Measurements from ENCODE around the gene CDH8.

The CDH8 gene

DNA sequence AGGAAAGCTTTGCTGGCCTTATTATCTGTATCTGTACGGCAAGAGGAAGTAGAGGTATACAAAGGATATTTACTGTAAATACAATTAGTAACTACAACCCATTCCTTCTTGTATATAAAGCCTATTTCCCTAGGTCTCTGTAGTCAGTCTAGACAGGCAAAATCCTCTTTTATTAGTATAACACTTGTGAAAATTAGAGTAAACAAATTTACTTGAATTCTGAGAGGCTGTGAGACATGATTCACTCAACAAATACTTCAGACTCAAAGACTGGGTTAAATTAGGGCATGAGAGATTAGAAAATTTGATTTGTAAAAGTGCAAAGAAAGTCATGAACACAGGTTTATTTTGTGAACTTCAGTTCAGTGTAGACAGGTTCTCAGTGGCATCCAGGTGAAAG is 30.9 kb upstream of the CDH8 start:
- ChIA-PET CTCF (no interaction called here), POLR2A (no interaction called here)
- DNase-seq (ENCODE audit: extremely low spot score), result no peak
- TF ChIP-seq, protein P1, sequence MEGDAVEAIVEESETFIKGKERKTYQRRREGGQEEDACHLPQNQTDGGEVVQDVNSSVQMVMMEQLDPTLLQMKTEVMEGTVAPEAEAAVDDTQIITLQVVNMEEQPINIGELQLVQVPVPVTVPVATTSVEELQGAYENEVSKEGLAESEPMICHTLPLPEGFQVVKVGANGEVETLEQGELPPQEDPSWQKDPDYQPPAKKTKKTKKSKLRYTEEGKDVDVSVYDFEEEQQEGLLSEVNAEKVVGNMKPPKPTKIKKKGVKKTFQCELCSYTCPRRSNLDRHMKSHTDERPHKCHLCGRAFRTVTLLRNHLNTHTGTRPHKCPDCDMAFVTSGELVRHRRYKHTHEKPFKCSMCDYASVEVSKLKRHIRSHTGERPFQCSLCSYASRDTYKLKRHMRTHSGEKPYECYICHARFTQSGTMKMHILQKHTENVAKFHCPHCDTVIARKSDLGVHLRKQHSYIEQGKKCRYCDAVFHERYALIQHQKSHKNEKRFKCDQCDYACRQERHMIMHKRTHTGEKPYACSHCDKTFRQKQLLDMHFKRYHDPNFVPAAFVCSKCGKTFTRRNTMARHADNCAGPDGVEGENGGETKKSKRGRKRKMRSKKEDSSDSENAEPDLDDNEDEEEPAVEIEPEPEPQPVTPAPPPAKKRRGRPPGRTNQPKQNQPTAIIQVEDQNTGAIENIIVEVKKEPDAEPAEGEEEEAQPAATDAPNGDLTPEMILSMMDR (IDR thresholded peaks at IDR 0.05; ENCODE audit: control extremely low read depth, extremely low read depth, low read depth, missing control alignments), result no peak

DNA sequence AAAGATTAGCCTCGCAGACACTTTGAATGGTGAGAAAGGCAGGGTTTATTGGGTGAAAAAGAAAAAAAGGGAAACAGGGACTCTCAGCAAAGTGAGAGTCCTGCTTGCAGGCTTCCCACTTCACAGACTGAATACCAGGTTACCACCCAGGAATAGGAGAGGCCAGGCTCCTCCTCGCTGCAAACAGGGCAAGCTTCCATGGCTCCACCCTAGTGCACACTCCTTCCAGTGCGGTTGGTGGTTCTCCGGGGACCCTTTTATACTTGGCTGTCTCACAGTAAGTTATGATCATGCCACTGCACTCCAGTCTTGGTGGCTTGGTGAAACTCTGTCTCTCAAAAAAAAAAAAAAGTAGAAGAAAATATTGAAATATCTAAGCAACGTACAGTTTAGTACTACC is 30.5 kb upstream of the CDH8 start:
- TF ChIP-seq, protein P1 (IDR thresholded peaks at IDR 0.05; ENCODE audit: control extremely low read depth, extremely low read depth, low read depth, missing control alignments), result no peak
- ChIA-PET CTCF (no interaction called here), POLR2A (no interaction called here)
- no peak for DNase-seq (ENCODE audit: extremely low spot score)

DNA sequence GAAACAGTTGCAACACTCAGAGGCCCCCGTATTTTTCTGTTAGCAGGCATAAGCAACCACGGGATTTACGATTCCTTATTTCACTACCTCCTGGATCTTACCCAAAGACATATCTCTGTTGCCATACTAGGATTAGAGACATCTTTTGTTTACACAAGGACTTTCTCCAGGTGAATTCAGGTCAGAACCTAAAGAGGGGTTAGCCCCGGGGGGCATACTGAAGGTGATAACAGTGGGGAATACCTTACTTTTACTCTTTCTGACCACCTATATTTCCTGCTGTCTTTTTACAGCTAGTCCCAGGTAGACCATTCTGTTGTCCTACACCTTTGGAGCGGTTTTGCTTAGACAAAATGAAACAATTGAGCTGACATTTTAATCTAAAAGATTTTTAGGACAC is 27.9 kb upstream of the CDH8 start:
- TF ChIP-seq, protein P1 (IDR thresholded peaks at IDR 0.05; ENCODE audit: control extremely low read depth, extremely low read depth, low read depth, missing control alignments), result no peak
- POLR2A ChIA-PET, result no interaction called here
- DNase-seq (ENCODE audit: extremely low spot score), result no peak
- CTCF ChIA-PET, result interaction anchor here (1.3 kb wide), 1 partner anchor 13 kb away, joined by 3 read pairs; no protein-coding TSS in a partner anchor

DNA sequence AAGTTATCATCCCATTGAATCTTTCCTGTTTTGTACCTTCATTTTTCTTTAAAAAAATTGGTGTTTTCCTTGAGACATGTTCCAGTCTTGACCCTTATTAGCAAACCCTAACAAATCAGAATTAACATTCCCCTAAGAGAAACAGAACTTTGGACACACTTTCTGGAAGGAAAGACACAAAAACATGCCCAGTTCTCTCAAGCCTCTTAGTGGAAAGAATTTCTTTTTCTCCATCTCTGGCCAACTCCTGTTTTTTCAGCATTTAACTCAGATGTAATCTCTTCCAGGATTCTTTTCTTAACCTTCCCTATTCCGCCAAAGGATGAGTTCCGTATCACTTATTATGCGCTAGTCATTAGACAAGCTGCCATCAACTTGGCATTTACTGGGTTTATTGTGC is 23.9 kb upstream of the CDH8 start:
- POLR2A ChIA-PET, result no interaction called here
- no peak for DNase-seq (ENCODE audit: extremely low spot score)
- CTCF ChIA-PET, result no interaction called here

DNA sequence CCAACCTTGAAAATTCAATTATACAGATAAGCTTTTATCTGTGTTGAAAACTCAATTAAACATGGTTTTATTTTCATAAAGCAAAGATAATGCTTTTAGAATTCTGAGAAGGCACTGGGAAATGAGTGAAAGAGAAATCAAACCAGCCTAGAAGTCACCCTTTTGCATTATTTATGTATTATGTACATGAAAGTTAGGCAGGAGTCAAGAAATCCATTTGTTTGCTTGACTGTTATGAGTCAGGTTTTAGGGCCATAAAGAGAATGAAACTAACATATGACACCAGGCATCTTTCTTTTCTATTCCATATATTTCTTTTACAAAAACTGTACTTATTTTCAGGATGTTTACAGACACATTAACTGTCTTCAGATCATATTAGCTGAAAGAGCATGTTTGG is 23.3 kb upstream of the CDH8 start:
- ChIA-PET POLR2A (no interaction called here), CTCF (no interaction called here)
- no peak for DNase-seq (ENCODE audit: extremely low spot score)
- TF ChIP-seq, protein P1 (IDR thresholded peaks at IDR 0.05; ENCODE audit: control extremely low read depth, extremely low read depth, low read depth, missing control alignments), result no peak

More for the DNA sequence above, 23.9 kb upstream of the CDH8 start:
- TF ChIP-seq, protein P1 (IDR thresholded peaks at IDR 0.05; ENCODE audit: control extremely low read depth, extremely low read depth, low read depth, missing control alignments), result no peak

DNA sequence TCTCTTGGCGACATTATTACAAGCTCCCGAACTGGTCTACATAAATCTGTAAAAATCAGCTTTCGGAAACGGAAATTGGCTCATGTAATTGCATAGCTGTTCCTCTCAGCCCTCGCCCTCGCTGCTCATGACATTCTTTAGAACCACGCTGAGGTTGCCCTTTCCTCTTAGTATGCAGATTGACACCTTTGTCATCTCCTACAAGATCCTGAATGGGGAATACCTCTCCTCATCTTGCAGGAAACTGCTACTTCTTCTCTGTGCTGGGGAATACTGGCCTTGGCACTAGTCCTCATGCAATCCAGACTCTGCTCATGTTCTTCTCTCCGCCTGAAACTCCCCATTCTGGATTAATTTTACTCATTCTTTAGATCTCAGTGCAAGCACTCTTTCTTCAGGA is 22.2 kb upstream of the CDH8 start:
- no peak for DNase-seq (ENCODE audit: extremely low spot score)
- TF ChIP-seq, protein P1 (IDR thresholded peaks at IDR 0.05; ENCODE audit: control extremely low read depth, extremely low read depth, low read depth, missing control alignments), result no peak
- ChIA-PET CTCF (no interaction called here), POLR2A (no interaction called here)

DNA sequence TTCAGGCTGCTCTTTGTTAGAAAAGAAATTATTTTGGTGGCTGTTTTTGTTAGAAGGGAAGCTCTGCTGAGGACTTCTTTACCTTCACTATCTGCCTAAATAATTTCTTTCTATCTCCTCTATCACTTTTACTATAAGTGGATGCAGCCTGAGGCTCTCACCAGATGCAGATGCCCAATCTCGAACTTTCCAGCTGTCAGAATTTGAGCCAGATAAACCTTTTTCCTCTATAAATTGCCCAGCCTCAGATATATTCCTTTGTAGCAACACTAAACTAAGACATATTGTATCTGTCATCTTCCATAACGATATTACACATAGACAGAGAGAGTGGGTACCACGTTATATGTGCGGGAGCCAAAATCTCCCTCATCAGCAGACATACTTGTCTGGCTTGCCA is 15.7 kb upstream of the CDH8 start:
- TF ChIP-seq, protein P1 (IDR thresholded peaks at IDR 0.05; ENCODE audit: control extremely low read depth, extremely low read depth, low read depth, missing control alignments), result no peak
- CTCF ChIA-PET, result interaction anchor here (1.2 kb wide), 1 partner anchor 11 kb away, joined by 3 read pairs; no protein-coding TSS in a partner anchor
- no peak for DNase-seq (ENCODE audit: extremely low spot score)
- POLR2A ChIA-PET, result no interaction called here

Measured in GM10248 (cell line).